GM19035 (cell line): ENCODE measurements around the gene CFAP299.

Experiments
- ATAC-seq: cut with Tn5 transposase; IDR thresholded peaks from one replicate; pipeline ENCODE4 v1.9.1; 2021; ENCODE audit not compliant: unreplicated experiment

The CFAP299 gene

DNA sequence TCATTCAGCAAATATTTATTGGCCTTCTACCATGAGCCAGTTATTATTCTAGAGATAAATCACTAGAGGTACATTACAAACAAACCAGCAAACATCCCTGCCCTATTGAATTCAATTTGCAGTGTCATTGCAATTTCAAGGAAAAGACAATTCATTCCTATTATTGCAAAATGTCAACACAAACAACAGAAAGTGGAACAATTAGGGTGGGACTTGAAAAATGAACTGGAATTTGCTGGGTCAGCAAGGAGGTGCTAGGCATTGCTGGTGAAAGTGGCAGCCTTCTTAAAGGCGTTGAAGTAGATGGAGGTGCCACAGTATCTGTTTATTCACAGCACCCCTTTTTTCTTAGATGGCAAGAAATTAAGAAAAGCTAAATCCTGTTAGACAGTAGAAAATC lies 470.9 kb downstream of the CFAP299 start:
- ATAC-seq, result no peak

DNA sequence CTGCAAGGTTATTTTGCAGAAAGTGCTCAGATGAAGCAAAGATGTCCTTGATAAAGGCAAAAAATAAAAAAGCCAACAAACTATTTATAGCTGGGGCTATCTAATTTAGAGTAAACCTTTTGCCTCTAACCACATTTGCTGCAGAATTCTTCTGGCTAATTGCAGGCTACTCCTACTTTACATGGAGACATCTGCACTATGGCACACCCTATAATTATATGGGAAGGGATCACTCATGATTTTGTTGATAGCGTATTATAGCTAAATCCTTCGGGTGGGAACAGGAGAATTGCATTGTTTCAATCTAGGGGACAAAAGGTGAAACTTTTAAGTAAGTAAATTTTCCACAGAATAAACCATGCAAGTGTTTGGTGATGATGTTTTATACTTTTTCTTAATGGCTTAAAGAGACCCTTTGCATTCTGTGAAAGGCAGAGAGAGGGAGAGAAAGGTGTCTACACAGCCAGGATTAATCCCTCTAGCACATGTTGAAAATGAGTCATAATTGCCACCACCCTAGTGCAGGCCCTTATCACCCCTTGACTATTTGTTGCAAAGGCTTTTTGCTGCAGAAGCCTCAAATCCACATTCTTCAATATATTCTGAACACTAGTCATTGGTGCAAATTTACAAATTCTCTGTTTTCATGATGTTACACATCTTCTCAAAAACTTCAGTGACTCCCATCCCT lies 473.7 kb downstream of the CFAP299 start:
- no peak for ATAC-seq

DNA sequence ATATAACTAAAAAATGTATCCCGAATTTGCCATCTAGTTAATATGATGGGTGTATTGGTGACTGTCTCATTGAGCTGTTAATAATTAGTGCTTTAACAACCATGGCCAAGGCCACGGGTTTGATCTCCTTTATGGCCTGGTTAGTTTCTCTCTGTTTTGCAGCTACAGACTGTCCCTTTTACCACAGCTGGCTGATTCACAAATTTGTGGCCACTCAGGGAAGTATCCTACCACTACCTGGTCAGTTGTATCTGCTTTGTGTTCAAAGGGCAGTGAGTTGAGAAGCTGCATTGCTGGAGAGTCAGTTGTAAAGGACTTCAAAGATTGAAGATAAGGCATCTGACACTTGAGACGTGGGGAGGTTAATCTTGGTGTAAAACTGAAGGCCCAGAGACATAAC lies 475.9 kb downstream of the CFAP299 start:
- no peak for ATAC-seq

DNA sequence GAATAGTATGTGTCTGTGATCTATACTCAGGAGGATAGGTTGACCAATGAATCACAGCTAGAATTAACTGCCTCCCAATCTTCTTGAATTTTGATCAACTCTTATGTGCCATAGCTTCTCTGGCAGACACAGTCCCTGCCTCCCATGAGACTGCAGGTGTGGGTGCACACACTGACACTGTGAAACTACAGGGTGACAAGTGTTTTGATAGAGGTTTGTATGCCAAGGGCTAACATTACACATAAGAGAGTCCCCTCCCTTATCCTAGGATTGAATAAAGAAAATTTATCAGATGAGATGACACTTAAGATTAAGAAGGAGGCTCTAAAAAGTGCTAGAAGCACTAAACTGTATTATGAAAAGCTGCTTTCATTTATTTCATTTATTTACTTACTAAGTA lies 476.6 kb downstream of the CFAP299 start:
- ATAC-seq, result no peak

DNA sequence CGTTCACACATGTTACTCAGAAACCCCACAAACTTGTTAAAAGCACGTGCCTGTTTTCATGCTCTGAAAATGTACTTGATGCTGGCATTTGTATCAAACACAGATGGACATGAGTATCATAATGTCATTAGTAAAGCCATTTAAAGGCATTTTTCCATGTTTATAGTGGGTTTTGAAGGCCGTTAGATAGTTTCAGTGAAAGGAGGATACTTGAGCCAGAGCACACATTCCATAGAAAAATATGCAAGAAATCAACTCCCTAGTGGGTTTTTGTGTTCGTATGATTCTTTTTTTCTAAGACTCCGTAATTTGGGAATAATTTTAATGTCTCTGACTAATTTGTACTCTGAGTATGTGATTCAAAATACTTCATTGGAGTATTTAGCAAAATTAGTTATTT lies 478.7 kb downstream of the CFAP299 start:
- ATAC-seq, result no peak

DNA sequence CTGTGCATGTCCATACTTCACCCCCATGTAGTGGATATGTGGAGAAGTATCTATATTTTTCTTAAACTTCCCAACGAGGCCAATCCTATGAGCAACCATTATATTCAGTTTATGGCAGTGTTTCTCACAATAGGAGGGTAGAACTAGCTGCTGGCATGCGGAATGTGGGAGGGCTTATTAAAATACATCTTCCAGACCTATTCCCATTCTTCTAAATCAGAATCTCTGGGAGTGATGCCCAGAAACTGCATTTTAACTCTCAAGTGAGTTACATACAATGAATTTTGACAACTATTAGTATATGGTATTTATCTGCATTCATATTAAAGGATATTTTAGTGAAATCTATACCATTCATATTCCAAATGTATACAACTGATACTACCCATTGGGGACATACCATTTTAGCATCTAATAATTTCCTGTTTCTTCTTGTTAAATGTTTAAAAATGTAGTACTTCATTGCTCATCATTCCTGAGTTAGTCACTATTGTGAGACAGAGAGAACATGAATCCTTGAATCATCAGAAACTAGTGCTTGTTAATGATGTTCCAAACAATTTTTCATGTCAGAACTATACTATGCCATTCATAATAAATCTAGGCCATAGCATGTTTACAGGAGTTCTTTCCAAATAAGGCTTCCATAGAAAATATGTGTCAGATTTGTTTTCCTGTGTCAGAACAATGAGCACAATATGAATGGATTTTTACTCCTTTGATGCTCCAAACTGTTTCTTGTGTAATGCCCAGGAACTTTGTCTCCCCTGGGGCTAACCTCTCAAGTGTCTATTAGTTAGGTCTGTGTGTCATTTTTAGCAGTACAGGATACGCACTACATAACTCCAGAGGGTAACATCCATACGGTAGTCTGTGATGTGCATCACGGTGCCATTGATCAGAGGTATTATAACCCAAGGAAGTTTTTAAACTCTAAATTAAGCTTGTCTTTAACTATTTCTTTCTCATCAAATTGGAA lies 496.1 kb downstream of the CFAP299 start:
- no peak for ATAC-seq

DNA sequence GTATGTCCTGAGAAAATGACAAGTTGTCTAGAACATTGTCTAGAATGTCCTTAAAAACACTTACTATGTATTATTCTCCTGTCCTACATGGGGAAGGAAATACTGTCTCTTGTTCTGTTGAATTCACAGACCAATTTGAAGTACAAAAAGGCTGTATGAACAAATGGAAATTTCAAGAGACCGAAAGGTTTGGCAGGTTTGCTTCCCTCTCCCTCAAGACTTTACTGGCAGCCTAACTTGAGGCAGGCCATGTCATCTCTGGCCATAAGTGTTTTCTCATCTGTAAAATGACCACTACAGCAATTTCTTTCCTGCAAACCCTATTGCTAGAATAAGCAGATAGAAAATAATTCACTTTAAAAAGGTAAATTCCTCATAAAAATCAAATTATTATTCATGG lies 503.8 kb downstream of the CFAP299 start:
- ATAC-seq, result no peak

DNA sequence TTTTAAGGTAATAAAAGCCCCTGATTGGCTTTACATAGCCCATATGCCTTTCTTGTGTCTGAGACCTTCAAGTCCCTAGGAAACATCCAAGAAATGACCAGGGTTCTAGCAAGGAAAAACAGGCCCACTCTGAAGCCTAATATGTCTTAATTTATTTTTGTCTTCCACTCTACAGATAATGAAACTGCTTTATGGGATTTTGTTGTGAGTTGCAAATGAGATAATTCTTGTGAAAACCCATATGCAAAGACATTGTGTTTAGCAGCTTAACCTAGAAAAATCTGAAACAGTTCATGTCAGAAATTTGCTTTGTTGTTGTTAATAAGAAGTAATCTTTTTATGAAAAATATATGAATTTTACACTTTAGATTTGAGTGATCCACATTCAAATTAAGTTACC lies 504.3 kb downstream of the CFAP299 start:
- no peak for ATAC-seq

DNA sequence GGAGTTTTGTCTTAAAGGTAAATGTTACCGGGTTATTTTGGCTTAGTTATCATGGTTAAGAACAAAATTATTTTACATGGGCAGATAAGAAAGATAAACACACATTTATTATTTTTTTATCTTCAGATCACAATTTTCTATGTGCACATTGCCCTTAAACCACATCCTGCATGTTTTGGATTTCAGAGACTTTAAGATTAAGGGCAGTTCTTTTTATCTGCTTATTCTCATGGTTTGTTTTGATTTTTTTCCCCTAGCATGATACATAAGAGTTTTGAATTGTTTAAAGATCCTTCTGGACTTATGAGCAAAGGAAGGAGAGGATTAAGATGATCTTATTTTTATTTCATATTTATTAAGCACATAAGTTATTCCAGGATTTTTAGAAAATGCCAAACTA lies 504.9 kb downstream of the CFAP299 start:
- ATAC-seq, result no peak

DNA sequence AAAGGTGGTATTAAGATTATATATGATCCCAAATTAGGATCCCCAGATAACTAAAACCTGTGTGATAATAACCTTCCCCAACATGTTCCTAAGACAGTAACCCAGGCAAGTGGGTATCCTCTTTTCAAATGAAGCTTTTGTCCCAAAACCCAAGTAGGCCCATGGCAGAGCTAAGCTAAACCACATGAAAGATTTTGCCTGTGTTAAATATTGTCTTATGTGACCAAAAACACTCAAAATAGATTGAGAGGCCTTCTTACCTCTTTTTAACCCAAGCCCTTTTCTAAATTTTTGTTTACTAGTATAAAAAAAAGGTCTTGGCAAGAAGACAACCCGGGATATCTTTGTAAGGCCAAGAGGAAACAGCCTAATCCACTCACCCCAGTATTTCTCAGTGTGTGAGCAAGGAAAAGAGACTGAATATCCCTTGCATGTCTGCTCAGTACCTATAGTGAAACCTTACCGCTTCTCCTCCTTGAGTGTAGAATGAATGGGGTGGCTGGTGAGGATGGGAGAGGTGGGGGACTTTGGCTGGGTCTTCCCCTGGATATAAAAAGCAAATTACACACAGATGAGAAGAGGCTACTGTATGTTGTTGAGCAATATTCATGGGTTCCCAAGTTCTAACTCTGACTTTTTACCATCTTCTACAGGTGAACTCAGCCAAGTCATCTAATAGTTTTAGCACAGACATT lies 506.2 kb downstream of the CFAP299 start:
- ATAC-seq, result no peak

DNA sequence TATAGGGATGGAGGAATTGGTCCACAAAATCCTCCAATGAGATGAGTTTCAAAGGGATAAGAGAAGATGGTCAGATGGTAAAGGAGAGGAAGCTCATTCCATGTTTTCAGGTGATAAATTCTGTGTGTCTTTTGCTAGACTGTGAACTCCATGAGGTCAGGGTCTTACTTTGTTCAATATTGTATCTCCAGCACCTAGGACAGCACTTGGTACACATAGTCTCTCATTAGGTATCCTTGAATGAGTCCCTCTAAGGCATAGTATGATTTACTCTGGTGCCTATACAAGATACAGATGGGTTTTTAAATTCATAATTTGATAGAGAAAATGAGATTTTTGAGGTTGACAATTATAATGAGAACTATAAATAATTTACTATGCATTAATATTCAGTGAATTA lies 510.7 kb downstream of the CFAP299 start:
- no peak for ATAC-seq

DNA sequence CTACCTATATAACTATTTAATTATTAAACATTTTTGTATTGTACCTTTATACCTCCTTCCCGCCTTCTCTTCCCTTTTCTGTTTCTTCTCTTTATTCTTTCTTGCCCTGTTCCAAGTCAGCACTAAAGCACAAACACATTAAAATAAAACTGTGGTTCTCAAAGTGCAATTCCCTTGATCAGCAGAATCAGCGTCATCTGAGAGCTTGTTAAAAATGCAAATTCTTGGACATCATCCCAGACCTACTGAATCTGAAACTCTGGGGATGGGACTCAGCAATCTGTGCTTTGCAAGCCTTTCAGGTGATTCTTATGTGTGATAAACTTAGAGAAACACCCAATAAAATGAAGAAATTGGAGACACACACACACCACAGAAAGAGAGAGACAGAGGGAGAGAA lies 516.5 kb downstream of the CFAP299 start:
- ATAC-seq, result no peak

DNA sequence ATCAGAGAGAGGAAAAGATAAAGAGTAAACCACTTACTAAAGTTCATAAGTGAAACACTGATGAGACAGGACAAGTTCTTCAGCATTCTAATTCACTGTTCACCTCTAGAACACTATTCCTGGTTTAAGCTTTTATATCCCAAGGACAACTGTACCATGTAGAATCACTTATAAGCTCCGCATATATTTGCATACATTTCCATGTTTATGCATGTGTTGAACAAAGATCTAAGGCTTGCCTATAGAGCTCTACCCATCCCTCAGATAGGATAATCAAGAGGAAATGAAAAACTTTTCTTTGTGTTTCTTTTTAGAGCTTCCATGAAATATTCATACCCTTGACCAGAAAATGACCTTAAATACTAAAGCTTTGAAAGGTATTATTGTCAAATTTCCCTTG lies 538.0 kb downstream of the CFAP299 start:
- no peak for ATAC-seq

DNA sequence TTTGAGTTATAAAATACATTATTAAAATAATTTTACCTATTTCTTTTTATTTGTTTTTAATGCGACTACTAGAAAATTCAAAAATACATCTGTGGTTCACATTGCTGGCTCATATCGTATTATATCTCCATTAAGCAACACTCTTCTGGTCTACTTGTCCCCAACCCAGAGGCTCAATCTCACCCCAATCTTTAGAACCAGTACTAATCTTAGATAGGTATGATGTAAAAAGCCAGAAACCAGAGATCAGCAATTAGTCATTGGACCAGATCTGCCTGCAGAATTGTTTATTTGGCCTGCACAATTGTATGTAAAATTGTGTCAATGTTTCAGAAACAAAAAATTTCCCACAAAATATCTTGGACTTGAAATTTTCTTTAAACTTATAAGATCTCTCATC lies 539.4 kb downstream of the CFAP299 start:
- no peak for ATAC-seq

DNA sequence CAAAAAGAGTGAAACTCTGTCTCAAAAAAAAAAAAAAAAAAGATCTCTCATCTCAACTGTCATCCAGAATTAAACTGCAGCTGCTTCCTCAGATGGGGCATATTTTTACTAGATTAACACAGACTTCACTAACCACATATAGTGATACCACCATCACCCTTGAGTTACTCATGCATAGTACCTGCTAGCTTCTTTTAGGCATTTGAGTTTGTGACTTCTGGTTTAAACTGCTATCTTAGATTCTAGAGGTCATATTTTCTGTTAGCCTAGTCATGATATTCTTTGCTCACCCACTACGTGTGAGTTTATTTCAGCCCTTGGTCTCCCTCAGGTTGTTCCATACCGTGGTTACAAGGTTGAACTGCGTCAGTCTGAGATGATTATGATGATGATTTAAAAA lies 540.1 kb downstream of the CFAP299 start:
- ATAC-seq, result peak; percentile 86

DNA sequence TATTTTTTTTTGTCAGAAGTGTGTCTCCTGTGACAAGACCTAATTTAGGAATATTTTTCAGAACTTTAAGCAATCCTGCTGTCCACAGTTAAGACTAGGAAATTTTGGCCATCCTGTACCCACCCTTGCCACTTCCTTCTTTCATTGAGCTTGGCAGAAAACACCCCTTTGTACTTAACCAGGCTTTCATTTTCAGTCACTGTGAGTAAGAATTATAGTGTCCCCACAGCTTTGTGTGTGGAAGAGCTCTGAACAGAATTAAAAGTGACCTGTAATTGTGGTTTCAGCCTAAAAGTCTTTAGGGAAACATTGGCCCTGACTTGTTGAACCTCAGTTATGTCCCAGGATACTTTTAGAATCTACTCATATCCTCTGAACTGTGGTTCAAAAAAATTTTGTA lies 541.3 kb downstream of the CFAP299 start:
- peak; percentile 66 for ATAC-seq

DNA sequence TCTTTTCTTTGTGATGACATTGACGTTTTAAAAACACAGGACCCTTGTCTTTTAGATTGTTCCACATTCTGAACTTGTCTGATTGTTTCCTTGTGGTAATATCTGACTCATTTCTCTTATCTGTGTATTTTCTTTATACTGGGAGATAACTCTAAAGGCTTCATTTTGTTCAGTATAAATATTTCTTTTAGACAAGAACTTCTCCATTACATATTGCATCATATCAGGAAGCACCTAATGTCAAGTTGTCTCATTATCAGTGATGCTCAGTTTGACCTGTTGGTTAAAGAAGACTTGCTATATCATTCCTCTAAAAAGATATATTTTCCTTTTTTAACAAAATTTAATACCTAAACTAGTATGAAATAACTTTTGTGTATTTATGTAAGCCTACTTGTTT lies 542.7 kb downstream of the CFAP299 start:
- no peak for ATAC-seq

DNA sequence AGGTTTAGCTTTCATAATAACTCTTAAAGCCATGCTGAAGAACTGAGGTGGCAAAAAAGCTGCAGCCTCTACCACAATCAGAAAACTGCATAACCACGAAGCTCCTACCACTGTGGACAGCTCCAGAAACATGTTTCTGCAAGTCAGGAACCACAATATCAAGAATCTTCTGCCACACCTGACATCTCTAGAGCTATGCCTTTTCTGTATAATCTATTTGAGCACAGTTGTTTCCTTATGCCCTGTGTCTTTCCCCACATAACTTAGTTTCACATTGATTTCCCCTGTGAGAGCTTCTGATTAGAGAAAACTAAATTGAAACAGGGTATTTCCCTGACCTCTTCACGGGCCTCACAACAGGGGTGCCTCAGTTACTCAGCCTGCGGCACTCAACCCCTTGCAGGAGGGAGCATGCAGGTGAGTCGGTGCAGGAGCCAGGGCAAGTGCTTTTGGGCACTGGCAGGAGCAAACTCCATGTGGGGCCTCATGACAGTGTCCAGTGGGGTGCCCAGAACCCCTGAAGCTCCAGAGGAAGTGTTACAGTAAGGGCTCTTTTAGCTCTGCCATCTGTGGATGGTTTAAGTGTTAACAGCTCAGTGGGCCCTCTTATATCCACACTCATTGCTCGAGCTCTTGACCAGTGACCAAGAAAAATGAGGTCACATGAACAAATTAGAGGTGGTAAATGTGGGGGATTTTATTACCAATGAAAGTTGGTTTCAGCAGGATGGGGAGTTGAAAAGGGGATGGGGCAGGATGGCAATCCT lies 562.2 kb downstream of the CFAP299 start:
- peak; percentile 69 for ATAC-seq

DNA sequence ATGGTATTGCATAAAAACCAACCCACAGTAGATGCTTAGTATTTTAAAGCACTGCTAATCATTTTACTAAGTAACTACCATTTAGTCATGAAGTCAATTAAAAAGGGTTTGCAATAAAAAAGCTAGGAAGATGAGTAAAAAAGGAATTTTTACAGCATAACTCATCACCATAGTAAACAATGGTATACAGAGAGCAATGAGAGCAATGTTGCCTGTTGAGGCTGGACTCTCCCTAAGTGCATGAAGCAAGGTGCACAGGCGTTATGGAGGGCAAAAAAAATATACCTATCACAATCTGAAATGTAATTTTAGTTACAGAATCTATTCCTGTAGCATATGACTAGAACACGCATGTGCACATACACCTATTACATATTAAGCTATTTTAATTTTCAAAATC lies 565.4 kb downstream of the CFAP299 start:
- ATAC-seq, result no peak

DNA sequence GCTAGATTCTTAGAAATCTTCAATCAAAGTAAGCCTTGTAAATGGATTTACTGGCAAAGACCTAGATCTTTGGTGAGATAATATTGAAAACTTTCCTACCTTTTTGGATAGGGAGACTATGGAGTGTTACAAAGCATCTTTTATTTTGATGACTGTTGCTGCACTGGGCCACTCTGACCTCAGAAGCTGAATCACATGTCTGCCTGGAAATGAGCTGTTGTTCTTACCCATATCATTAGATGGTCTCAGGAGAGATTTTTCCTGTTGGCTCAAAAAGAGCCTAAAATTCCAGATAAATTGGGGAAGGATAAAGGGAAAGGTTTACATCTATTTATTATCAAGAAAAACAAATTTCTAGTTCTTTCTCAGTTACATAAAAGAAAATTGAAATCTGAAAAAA lies 567.5 kb downstream of the CFAP299 start:
- no peak for ATAC-seq

DNA sequence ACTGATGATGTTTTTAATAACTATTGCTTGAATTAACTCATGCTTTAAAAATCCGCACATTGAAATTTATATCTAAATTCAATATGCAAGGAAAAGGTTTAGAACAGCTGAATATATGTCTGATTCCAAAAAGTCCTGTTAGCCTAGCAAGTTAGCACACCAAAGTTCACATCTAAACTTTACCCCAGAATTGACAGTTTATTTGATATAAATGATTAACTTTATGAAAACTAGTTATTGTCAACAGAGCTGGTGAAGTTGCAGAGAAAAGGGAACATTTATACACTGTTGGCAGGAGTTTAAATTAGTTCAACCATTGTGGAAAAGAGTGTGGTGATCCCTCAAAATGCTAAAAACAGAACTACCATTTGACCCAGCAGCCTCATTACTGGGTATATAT lies 574.4 kb downstream of the CFAP299 start:
- ATAC-seq, result no peak
